ENCODE measurements around the gene DTNBP1.

DTNBP1 gene

GRCh38 chr6:15522856-15523529, 139.8 kb downstream of the DTNBP1 start:
- Mint-ChIP-seq H3K27ac (no peak overlapping the region), H3K36me3 (ENCODE audit: low read depth) (peaks cover 51% of the 10 kb centered on the region), H3K4me3 (no peak overlapping the region), H3K27me3 (ENCODE audit: low read depth) (no peaks in the 10 kb centered on the region), H3K4me1 (ENCODE audit: low read depth) (peaks cover 16% of the 10 kb centered on the region), H3K9me3 (no peaks in the 10 kb centered on the region)

DNA sequence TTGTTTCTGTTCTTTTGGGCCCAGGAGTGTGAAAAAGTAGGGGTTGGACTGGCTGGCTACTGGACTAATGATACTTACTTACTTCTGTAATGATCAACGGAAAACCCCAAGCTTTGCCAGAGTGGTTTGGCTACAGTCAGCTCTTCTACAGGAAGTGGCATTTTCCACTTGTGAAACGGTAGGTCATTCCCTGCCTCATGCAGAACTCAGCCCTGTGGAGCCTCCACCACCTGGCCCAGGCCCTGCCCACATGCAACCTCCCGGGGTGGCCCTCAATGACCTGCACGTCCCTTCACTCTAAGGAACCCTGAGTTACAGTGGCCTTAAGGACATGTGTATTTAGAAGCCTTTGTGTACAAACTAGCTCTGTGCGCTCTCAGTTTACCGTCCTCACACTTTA, 140.4 kb downstream of the DTNBP1 start:
- peaks cover 16% of the 10 kb centered on the region for H3K4me1 Mint-ChIP-seq (ENCODE audit: low read depth)
- H3K9me3 Mint-ChIP-seq: no peaks in the 10 kb centered on the region
- H3K4me3 Mint-ChIP-seq: no peak overlapping the region
- peak overlapping the region; percentile 62 for H3K27ac Mint-ChIP-seq
- peaks cover 46% of the 10 kb centered on the region for H3K36me3 Mint-ChIP-seq (ENCODE audit: low read depth)
- H3K27me3 Mint-ChIP-seq (ENCODE audit: low read depth): no peaks in the 10 kb centered on the region

GRCh38 chr6:15522026-15522425, 140.8 kb downstream of the DTNBP1 start:
- Mint-ChIP-seq H3K27me3 (ENCODE audit: low read depth) (no peaks in the 10 kb centered on the region), H3K36me3 (ENCODE audit: low read depth) (peaks cover 45% of the 10 kb centered on the region)

DNA sequence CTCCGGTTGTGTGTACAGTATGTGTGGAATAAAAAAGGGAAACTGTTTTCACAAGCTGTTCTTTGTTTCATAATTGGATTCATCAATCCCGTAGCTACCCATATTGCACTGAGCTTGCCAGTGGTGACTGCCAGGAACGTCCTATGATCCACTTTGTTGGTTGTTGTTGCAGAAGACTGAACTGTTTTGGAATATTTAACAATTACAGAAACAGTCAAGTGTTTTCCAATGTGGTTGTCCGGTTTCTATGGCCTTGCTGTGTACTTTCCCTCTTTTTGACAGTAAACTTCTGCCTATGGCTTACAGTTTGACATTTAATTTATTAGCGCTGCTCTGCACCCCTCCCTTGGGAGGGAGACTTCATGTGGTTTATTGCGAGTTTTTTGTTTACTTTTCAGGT, 141.2 kb downstream of the DTNBP1 start:
- Mint-ChIP-seq H3K9me3 (no peaks in the 10 kb centered on the region), H3K36me3 (ENCODE audit: low read depth) (peaks cover 45% of the 10 kb centered on the region), H3K4me1 (ENCODE audit: low read depth) (peaks cover 16% of the 10 kb centered on the region), H3K27ac (no peak overlapping the region), H3K4me3 (no peak overlapping the region), H3K27me3 (ENCODE audit: low read depth) (no peaks in the 10 kb centered on the region)

More at GRCh38 chr6:15522026-15522425, 140.8 kb downstream of the DTNBP1 start:
- no peak overlapping the region for H3K4me3 Mint-ChIP-seq
- peaks cover 16% of the 10 kb centered on the region for H3K4me1 Mint-ChIP-seq (ENCODE audit: low read depth)
- H3K9me3 Mint-ChIP-seq: no peaks in the 10 kb centered on the region
- peak overlapping the region; percentile 62 for H3K27ac Mint-ChIP-seq

DNA sequence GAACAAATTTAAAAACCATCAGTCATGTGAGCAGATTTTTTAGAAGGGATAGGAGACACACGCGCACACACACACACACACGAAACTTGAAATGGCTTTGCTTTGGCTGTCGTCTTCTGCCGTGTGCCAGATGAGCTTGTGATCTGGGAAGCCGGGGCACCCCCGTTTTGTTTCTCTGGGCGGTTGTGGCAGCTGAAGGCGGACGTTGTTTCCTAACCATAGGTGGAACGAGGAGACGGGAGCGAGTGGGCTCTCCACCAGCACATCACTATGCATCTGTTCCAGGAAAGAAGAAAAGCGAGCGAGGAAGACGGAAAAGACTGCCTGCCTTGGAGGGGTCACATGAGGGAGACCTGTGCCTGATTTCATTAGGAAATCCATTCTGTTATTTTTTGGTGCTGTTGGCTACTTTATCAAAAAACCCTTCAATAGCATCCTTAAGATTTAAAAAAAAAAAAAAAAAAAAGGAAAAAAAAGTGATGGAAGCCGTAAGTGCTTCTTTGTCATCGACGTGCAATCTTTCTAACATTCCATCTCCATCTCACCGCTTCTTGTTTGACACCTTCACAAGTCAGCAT, 142.1 kb downstream of the DTNBP1 start:
- Mint-ChIP-seq H3K4me1 (ENCODE audit: low read depth) (peaks cover 12% of the 10 kb centered on the region), H3K4me3 (no peak overlapping the region), H3K36me3 (ENCODE audit: low read depth) (peaks cover 40% of the 10 kb centered on the region), H3K27me3 (ENCODE audit: low read depth) (no peaks in the 10 kb centered on the region), H3K9me3 (no peaks in the 10 kb centered on the region), H3K27ac (no peak overlapping the region)

GRCh38 chr6:15519681-15520080, 143.1 kb downstream of the DTNBP1 start:
- Mint-ChIP-seq H3K27me3 (ENCODE audit: low read depth) (no peaks in the 10 kb centered on the region), H3K4me1 (ENCODE audit: low read depth) (peaks cover 15% of the 10 kb centered on the region), H3K4me3 (no peak overlapping the region), H3K9me3 (no peaks in the 10 kb centered on the region), H3K36me3 (ENCODE audit: low read depth) (peaks cover 44% of the 10 kb centered on the region), H3K27ac (no peak overlapping the region)

DNA sequence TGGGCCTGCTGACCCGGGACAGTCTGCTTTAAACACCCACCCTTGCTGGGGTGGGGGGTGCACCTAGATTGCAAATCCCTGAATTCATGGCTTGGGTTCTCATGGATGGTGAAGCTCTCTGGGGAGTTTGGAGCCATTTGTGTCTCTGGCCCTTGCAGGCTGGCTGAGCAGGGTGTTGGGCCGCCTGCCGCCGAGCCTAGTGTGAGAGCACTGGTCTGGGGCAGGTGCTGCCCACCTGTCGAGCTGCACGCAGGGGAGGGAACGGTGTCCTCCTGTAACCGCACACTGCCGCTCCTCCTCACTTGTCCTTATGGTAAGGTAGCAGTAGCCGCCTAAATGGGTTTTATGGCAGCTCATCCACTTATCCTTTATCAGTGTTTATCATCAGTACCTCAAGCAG, 143.9 kb downstream of the DTNBP1 start:
- Mint-ChIP-seq H3K27me3 (ENCODE audit: low read depth) (no peaks in the 10 kb centered on the region), H3K9me3 (no peaks in the 10 kb centered on the region), H3K4me3 (no peak overlapping the region), H3K4me1 (ENCODE audit: low read depth) (peaks cover 15% of the 10 kb centered on the region), H3K27ac (no peak overlapping the region), H3K36me3 (ENCODE audit: low read depth) (peaks cover 47% of the 10 kb centered on the region)

GRCh38 chr6:15518057-15518456, 144.8 kb downstream of the DTNBP1 start:
- no peak overlapping the region for H3K27ac Mint-ChIP-seq
- no peaks in the 10 kb centered on the region for H3K9me3 Mint-ChIP-seq
- no peaks in the 10 kb centered on the region for H3K27me3 Mint-ChIP-seq (ENCODE audit: low read depth)
- H3K4me3 Mint-ChIP-seq: no peak overlapping the region
- H3K36me3 Mint-ChIP-seq (ENCODE audit: low read depth): peaks cover 45% of the 10 kb centered on the region
- peaks cover 15% of the 10 kb centered on the region for H3K4me1 Mint-ChIP-seq (ENCODE audit: low read depth)

GRCh38 chr6:15517600-15517999, 145.2 kb downstream of the DTNBP1 start:
- H3K4me3 Mint-ChIP-seq: no peak overlapping the region
- H3K36me3 Mint-ChIP-seq (ENCODE audit: low read depth): peaks cover 42% of the 10 kb centered on the region
- H3K9me3 Mint-ChIP-seq: no peaks in the 10 kb centered on the region
- H3K27ac Mint-ChIP-seq: no peak overlapping the region
- H3K4me1 Mint-ChIP-seq (ENCODE audit: low read depth): peaks cover 13% of the 10 kb centered on the region
- no peaks in the 10 kb centered on the region for H3K27me3 Mint-ChIP-seq (ENCODE audit: low read depth)

GRCh38 chr6:15516923-15517560, 145.8 kb downstream of the DTNBP1 start:
- peaks cover 7% of the 10 kb centered on the region for H3K4me1 Mint-ChIP-seq (ENCODE audit: low read depth)
- H3K9me3 Mint-ChIP-seq: no peaks in the 10 kb centered on the region
- no peaks in the 10 kb centered on the region for H3K27me3 Mint-ChIP-seq (ENCODE audit: low read depth)
- H3K27ac Mint-ChIP-seq: no peak overlapping the region
- H3K4me3 Mint-ChIP-seq: no peak overlapping the region
- H3K36me3 Mint-ChIP-seq (ENCODE audit: low read depth): peaks cover 40% of the 10 kb centered on the region

GRCh38 chr6:15516378-15516777, 146.4 kb downstream of the DTNBP1 start:
- H3K27ac Mint-ChIP-seq: no peak overlapping the region
- H3K27me3 Mint-ChIP-seq (ENCODE audit: low read depth): no peaks in the 10 kb centered on the region
- peaks cover 5% of the 10 kb centered on the region for H3K4me1 Mint-ChIP-seq (ENCODE audit: low read depth)
- no peak overlapping the region for H3K4me3 Mint-ChIP-seq
- no peaks in the 10 kb centered on the region for H3K9me3 Mint-ChIP-seq
- H3K36me3 Mint-ChIP-seq (ENCODE audit: low read depth): peaks cover 39% of the 10 kb centered on the region

- Mint-ChIP-seq H3K4me3 (no peak overlapping the region), H3K27me3 (ENCODE audit: low read depth) (no peaks in the 10 kb centered on the region), H3K9me3 (no peaks in the 10 kb centered on the region), H3K27ac (no peak overlapping the region), H3K4me1 (ENCODE audit: low read depth) (peaks cover 5% of the 10 kb centered on the region), H3K36me3 (ENCODE audit: low read depth) (peaks cover 37% of the 10 kb centered on the region)
Observed at GRCh38 chr6:15515660-15516375, 147.0 kb downstream of the DTNBP1 start.

- Mint-ChIP-seq H3K36me3 (ENCODE audit: low read depth) (peaks cover 33% of the 10 kb centered on the region), H3K27me3 (ENCODE audit: low read depth) (no peaks in the 10 kb centered on the region)
Observed at GRCh38 chr6:15515226-15515625, 147.6 kb downstream of the DTNBP1 start.

GRCh38 chr6:15513801-15514711, 148.8 kb downstream of the DTNBP1 start:
- Mint-ChIP-seq H3K36me3 (ENCODE audit: low read depth) (peaks cover 22% of the 10 kb centered on the region), H3K27me3 (ENCODE audit: low read depth) (no peaks in the 10 kb centered on the region), H3K27ac (no peak overlapping the region), H3K9me3 (no peaks in the 10 kb centered on the region), H3K4me1 (ENCODE audit: low read depth) (peaks cover 5% of the 10 kb centered on the region), H3K4me3 (no peak overlapping the region)

More at GRCh38 chr6:15515226-15515625, 147.6 kb downstream of the DTNBP1 start:
- Mint-ChIP-seq H3K27ac (peak overlapping the region; percentile 49), H3K9me3 (no peaks in the 10 kb centered on the region), H3K4me1 (ENCODE audit: low read depth) (peaks cover 5% of the 10 kb centered on the region), H3K4me3 (no peak overlapping the region)

All from T-helper 1 cell treated with Interleukin-12 subunit alpha and Interleukin-12 subunit beta and Interleukin-4 antibody, amounts not matched to agents 30 μg/mL and 1 μg/mL, for 36 hours (primary cell).